Measurements from ENCODE around the gene SERF2.
"Not testable (repeated sequence)": the region's sequence is repeated elsewhere in the genome, so short reads cannot be mapped to it uniquely, and the experiment has no call there.

The SERF2 gene

GRCh38 chr15:43794269-43795037, 2.3 kb downstream of the SERF2 start:
- DNase-seq = no peak

DNA sequence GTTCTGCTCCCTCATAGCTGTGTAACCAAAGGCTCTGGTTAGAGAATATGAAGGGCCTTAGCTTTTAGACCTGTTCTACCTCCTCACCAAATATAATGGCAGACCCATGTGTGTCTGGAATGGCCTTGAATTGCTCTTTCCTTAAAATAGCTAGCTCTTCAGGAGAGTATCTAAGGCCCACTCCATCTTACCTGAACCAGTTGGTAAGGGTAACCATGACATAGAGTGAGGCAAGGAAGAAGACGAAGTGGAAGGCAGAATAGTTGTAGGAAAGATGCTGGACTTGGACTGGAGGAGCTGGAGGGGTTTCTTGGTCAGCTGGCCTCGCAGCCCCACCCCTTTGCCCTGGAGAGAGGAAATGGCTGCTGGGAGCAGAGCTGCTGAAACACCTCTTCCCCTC, 3.1 kb downstream of the SERF2 start:
- DNase-seq = no peak

- DNase-seq = no peak
Observed at GRCh38 chr15:43795997-43796396, 3.9 kb downstream of the SERF2 start.

DNA sequence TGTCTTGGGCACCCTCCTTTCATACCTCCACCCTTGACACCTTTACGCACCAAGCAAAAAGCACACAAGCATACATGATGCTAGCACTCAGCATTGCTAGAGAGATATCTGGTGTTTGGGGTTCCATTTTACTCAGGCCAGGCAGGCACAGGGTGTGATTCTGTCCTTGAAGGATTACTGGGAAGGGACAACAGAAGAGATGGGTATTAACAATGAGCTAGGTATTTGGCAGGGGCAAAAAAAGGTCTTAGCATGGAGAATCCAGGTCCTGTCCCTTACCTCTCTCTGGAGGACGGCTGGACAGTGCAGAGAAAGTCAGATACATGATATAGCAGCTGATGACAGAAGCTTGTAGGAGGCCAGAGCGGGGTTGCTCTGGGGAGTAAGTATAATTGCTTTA, 4.4 kb downstream of the SERF2 start:
- DNase-seq = no peak

DNA sequence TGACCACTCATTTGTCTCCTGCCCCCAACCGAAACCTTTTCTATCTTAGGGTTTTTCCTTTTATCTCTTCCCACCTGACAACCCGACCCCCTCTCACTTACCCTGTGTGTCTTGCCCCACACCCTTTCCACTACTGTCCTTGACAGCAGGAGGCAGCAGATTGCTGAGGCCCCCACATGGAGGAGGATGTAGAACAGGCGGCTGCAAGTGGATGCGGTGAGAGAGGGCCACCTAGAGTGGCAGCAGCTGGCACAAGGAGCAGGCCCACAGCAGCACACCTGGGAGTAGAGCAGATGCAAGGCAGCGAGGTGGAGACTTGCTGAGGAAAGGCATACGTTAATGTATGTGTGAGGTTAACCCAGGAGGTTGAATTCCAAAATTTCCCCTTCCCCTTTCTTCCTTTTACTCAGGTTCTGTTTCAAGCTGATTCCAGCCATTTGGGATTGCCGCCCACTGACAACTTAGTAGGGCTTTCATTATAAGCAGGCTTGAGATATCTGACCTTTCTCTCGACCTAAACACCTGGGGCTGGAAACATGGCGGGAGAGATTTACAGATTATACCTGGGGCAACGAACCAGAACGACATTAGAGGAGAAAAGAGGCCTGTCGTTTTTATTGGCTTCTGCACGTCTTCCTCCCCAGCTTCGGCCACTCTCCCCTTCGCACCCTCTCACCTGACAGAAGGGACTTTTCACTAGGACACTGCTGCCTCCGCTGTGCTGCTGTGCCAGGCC, 7.3 kb downstream of the SERF2 start:
- DNase-seq = no peak

GRCh38 chr15:43799945-43800285, 7.8 kb downstream of the SERF2 start, which contains the start of gene SERINC4:
Gene SERINC4, minus strand, starts transcription at chr15:43800220. Its CDS starts 234 bp downstream, at chr15:43799986.
- DNase-seq = no peak

DNA sequence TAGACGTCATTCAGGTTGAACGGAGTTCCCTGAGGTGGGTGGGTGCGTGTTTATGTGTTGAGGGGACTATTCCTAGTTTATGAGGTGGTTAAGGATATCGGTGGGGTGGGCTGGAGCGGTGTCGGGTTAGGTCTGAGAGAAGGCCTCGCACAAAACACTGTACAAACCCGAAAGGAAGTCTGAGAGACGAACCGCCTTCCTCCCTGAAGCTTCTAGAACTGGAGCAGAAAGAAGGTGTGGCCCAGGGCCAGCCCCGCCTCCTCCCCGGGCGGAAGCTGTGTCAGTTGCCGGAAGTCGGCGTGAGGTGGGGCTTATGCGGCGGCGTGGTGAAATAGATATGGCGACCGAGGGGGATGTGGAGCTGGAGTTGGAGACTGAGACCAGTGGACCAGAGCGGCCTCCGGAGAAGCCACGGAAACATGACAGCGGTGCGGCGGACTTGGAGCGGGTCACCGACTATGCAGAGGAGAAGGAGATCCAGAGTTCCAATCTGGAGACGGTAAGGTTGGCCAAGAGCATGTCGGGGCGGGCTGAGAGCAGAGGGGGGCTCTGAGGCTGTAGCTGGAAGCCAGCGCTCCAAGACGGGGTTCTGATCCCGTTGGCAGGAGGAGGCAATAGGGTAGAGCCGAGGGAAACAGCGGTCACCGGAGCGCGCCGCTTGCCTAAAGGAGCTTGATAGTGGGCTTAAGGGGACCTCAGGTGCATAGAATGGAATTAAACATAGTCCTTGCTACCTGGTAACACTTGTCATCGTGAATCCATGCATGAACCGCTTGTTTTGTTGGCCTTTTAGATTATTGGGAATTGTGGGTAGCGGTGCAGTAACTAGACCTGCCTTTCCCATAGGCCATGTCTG, 8.4 kb downstream of the SERF2 start, which contains the start of gene HYPK:
HYPK (plus strand) TSS at position 314 of the 856 bp plus-strand sequence; CDS start at position 338, 24 bp downstream.
- DNase-seq = peak; percentile 92

- DNase-seq = not testable (repeated sequence)
Observed at GRCh38 chr15:43802676-43803075, 10.6 kb downstream of the SERF2 start.

- DNase-seq = no peak
Observed at GRCh38 chr15:43808435-43808950, 16.4 kb downstream of the SERF2 start.

GRCh38 chr15:43808960-43809678, 17.0 kb downstream of the SERF2 start:
- DNase-seq = no peak

DNA sequence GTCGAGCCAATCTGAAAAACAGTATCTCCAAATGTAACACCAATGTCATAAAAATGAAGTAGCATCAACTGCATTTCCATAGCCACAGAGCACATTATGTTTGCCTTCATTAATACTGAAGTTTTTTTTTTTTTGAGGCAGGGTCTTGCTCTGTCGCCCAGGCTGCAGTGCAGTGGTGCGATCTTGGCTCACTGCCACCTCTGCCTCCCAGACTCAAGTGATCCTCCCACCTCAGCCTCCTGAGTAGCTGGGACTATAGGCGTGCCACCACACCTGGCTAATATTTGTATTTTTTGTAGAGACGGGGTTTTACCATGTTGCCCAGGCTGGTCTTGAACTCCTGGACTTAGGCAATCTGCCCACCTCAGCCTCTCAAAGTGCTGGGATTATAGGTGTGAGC, 22.9 kb downstream of the SERF2 start:
- DNase-seq = not testable (repeated sequence)

DNA sequence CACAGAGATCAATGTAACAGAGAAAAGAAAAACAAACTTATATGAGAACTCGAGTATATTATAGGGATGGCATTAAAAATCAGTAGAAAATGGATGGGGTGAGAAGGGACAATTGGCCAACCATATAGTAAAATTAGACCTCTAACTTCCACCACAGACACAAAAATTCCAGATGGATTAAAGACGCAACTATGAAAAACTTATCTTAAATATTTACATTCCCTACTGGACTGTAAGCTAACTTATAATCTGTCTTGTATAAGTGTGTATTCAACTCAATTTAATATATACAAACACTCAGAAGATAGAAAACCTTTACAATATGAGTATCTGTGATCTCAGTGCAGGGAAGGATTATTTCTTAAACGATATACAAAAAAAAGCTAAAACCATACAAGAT, 29.4 kb downstream of the SERF2 start:
- DNase-seq = no peak

DNA sequence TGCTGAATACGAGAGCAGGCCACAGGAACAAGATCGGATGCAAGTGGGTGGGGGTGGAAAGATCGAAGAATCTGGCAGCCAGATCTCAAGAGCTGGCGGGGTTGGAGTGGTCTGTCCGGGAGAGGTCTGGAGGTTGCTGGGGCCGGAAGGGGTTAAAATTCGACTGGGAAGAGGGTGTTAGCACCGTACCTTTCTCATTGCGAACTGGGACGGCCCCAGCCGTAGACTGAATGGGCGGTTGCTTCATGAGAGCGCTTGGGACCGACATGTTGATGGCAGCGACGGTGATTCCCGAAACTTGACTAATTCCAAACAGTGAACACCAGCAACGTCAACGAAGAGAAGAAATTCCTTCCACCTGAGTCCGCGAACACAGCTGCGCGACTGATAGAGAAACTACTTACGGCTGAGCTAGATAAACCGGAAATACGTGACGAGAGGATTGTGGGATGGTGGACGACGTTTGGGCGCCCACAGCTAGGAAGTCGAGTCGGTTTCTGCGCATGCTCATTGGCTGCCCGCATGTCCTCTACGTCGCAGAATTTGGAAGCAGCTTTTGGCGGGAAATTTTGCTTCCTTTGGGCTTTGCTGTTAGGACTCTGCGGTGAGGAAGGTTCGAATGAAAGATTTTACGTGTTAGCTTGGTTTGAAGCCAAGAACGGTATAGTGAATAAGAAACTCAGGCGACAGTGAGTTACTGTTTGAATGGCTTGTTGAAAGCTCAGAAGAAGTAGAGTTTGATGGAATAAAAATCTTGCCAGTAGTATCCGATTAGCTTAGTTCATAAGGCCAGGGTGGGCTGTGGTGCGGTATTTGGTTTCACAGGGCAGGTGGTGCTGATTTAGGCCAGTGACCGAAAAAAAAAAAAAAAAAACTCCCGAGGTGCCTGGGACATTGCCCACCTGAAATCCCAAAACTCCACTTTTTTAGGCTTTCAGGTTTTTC, 32.5 kb downstream of the SERF2 start, which contains the start of gene MFAP1:
MFAP1 (minus strand) TSS at position 389 of the 945 bp plus-strand sequence; CDS start at position 268, 121 bp downstream.
- peak; percentile 93 for DNase-seq

- DNase-seq = not testable (repeated sequence)
Observed at GRCh38 chr15:43825305-43825704, 33.2 kb downstream of the SERF2 start.

DNA sequence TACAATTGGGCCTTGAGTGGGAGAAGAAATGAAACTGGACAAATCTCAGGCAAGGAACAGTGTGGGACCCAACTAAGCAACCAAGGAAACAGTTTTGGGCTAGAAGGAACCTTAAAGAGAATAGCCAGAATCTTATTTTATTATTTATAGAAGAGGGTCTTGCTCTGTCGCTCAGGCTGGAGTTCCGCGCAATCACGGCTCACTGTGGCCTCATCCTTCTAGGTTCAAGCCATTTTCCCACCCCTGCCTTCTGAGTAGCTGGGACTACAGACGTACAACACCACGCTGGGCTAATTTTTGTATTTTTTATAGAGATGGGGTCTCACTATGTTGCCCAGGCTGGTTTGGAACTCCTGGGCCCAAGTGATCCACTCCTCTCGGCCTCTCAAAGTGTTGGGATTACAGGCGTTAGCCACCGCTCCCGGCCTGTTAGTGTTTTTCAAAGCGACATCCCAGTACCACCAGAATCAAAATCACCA, 33.9 kb downstream of the SERF2 start:
- no peak for DNase-seq

DNA sequence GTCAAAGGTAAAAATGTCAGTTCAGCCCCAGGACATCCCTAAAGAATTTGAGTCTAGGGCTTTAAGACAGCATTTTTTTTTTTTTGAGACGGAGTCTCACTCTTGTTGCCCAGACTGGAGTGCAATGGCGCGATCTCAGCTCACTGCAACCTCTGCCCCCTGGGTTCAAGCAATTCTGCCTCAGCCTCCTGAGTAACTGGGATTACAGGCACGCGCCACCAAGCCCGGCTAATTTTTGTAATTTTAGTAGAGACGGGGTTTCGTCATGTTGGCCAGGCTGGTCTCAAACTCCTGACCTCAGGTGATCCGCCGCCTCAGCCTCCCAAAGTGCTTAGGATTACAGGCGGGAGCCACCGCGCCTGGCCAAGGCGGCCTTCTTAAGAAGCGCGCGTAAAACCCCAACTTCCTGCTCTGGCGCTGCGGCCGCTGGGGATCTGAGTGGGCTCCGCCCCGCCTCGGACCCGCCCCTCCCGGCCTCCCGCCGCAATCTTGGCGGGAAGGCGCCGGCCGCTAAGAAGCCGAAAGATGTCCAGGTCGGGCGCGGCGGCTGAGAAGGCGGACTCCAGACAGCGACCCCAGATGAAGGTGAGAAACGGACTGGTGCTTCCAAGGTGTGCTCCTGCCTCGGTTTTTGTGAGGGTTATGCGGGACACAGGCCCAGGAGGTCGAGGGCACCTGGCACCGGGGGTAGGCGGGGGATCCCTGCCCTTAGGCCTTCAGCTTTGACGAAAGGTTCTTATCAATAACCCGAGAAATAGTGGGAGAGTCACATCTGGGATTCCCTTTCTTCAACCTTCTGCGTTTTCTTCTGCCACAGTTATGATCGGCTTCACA, 34.6 kb downstream of the SERF2 start, which contains the start of gene WDR76:
WDR76 (plus strand) TSS at position 495 of the 834 bp plus-strand sequence; CDS start at position 526, 31 bp downstream.
- peak; percentile 90 for DNase-seq

GRCh38 chr15:43828061-43828657, 36.0 kb downstream of the SERF2 start:
- DNase-seq = peak; percentile 38

GRCh38 chr15:43829951-43830540, 37.9 kb downstream of the SERF2 start:
- DNase-seq = not testable (repeated sequence)

All from stimulated activated CD8-positive, alpha-beta memory T cell treated with anti-CD3 and anti-CD28 coated beads, Interleukin-4, amount 100 ng/mL, for 48 hours (primary cell).